Ovary (tissue), 9 donors: Measurements from ENCODE around the gene FILIP1L. TPM values are rescaled to one million over a fixed set of nuclear protein-coding genes. Genes with fewer than 3 reads are reported as not detected.

Source experiments
- DNase-seq, 5 donors: peaks; one replicate each; pipeline ENCODE4 v3.0.0-alpha.2; 2019 to 2020
- H3K27ac ChIP-seq, 2 donors: fragments of 200-600 bp; one replicate each; pipeline versions ENCODE4 v1.5.1 to v1.8.0; 2019 to 2022
- H3K27me3 ChIP-seq: fragments of 200-600 bp; one replicate; pipeline ENCODE4 v1.8.0; 2022
- H3K36me3 ChIP-seq: fragments of 200-600 bp; sonication (generic); one replicate; pipeline ENCODE4 v1.5.1; 2019
- H3K4me1 ChIP-seq: one replicate; pipeline ENCODE4 v1.8.1; 2013; ENCODE audit warnings: mild to moderate bottlenecking, moderate library complexity; ENCODE audit not compliant: insufficient read depth
- H3K4me3 ChIP-seq: fragments of 200-600 bp; sonication (generic); one replicate; pipeline ENCODE4 v1.5.1; 2017
- H3K9me3 ChIP-seq, 2 donors: fragments of 200-600 bp in 1 of 2; sonication (generic) in 1 of 2; one replicate each; pipeline versions ENCODE4 v1.5.1 to v1.8.1; 2013 to 2019; ENCODE audit warnings: mild to moderate bottlenecking in 1 of 2, moderate library complexity in 1 of 2
- CTCF ChIP-seq, 3 donors: fragments of 450-650 bp in 2 of 3; fragments of 200-600 bp in 1 of 3; IDR thresholded peaks; one replicate each; pipeline versions ENCODE4 v1.5.1 to v1.8.0; 2016 to 2022; ENCODE audit warnings: antibody characterized with exemption in 3 of 3, mild to moderate bottlenecking in 1 of 3
- EP300 ChIP-seq: sonication (generic); formaldehyde crosslinking; IDR thresholded peaks from one replicate; pipeline ENCODE4 v1.6.1; 2017; ENCODE audit warnings: antibody characterized with exemption
- POLR2A ChIP-seq: fragments of 450-650 bp; IDR thresholded peaks from one replicate; pipeline ENCODE4 v1.6.1; 2017; ENCODE audit warnings: antibody characterized with exemption, mild to moderate bottlenecking, moderate library complexity
- WGBS, 3 donors: extraction: QIAGEN DNeasy Blood & Tissue Kit in 1 of 3; methylation state at CpG; one replicate each; pipeline versions ENCODE4 v1.1.5 to v1.1.7; 2013 to 2017; 5-methylcytosine and 5-hydroxymethylcytosine counted together
- intact Hi-C, 4 donors: fragments of 100-400 bp; cut with DNase I; formaldehyde crosslinking; loops; one replicate each; pipeline versions ENCODE4 v1.11.0 to v1.15.1; 2022 to 2023
- polyA plus RNA-seq, 2 donors: library from polyadenylated mRNA; stranded (reverse); fragments of 200-250 nt in 1 of 2; fragments of 350-450 nt in 1 of 2; fragmentation: Illumina TruSeq in 1 of 2; extraction: RNeasy Lipid Tissue Mini Kit (QIAGEN cat#74804) in 1 of 2; gene quantifications; one replicate each; pipeline ENCODE4 v1.2.3, GENCODE V29; 2013 to 2014
- total RNA-seq, 7 donors: library from RNA; depleted of rRNA in 2 of 7; stranded (reverse); fragments of >200 nt in 2 of 7; fragmentation: NEBNext Ultra II Directional in 3 of 7; extraction: Animal tissue kit (Norgen Biotek cat#: 25700) in 3 of 7; gene quantifications; one replicate each; pipeline versions ENCODE4 v1.1.0 to v1.2.4, GENCODE V29; 2016 to 2023
- donor health status: DM: no; HTN: no; CAD: no; lungs with moderate emphysema.
- donor health status: DM: no; HTN: no; CAD: no.
- donor health status: Bipolar disorder and iron deficiency.
- donor health status: DM: yes; HTN: yes; CAD: no.
- donor health status: DM: no; HTN: no; CAD: no.
- donor health status: DM: yes; HTN: yes; CAD: no.

The FILIP1L gene
- total and polyA plus RNA-seq, 9 donors = 23.7 to 174 (median 110) TPM

- WGBS, 3 donors = 96 to 100% (median 99%) methylated on average over 1 of the region's 1 CpG
- no peak overlapping the region for H3K4me3 ChIP-seq
- no peaks in the 10 kb centered on the region for H3K36me3 ChIP-seq
- H3K9me3 ChIP-seq = no peaks in the 10 kb centered on the region
- no peak for DNase-seq
- no peak overlapping the region for H3K27ac ChIP-seq
- intact Hi-C loops = no loop called here
- H3K27me3 ChIP-seq = no peaks in the 10 kb centered on the region
- TF ChIP-seq CTCF (IDR thresholded peaks at IDR 0.05) (no peak), EP300 (no peak), POLR2A (no peak)
- H3K4me1 ChIP-seq = peaks cover 2% of the 10 kb centered on the region
Measured at GRCh38 chr3:99900248-99900647, 214.1 kb downstream of the FILIP1L start.

GRCh38 chr3:99899603-99900002 is 214.7 kb downstream of the FILIP1L start:
- Histone ChIP-seq H3K4me3 (no peak overlapping the region), H3K27ac (no peak overlapping the region), H3K27me3 (no peaks in the 10 kb centered on the region), H3K4me1 (peaks cover 2% of the 10 kb centered on the region), H3K9me3 (no peaks in the 10 kb centered on the region), H3K36me3 (no peaks in the 10 kb centered on the region)
- no peak for DNase-seq
- WGBS, 3 donors = 94 to 95% (median 95%) methylated on average over 3 of the region's 3 CpGs
- TF ChIP-seq EP300 = no peak
- TF ChIP-seq POLR2A = no peak
- no peak for TF ChIP-seq CTCF (IDR thresholded peaks at IDR 0.05)
- intact Hi-C loops = no loop called here

GRCh38 chr3:99896482-99896881 is 217.8 kb downstream of the FILIP1L start:
- no peaks in the 10 kb centered on the region for H3K36me3 ChIP-seq
- intact Hi-C loops = no loop called here
- H3K27me3 ChIP-seq = no peaks in the 10 kb centered on the region
- WGBS, 3 donors = 89 to 91% (median 90%) methylated on average over 3 of the region's 3 CpGs
- H3K4me1 ChIP-seq = peaks cover 2% of the 10 kb centered on the region
- TF ChIP-seq POLR2A (no peak), CTCF (IDR thresholded peaks at IDR 0.05) (no peak), EP300 (no peak)
- no peaks in the 10 kb centered on the region for H3K9me3 ChIP-seq
- H3K27ac ChIP-seq = no peak overlapping the region
- no peak for DNase-seq
- H3K4me3 ChIP-seq = no peak overlapping the region

- Histone ChIP-seq H3K27ac (no peak overlapping the region), H3K4me1 (no peaks in the 10 kb centered on the region), H3K36me3 (no peaks in the 10 kb centered on the region), H3K4me3 (no peak overlapping the region), H3K27me3 (no peaks in the 10 kb centered on the region), H3K9me3 (no peaks in the 10 kb centered on the region)
- intact Hi-C loops = no loop called here
- no peak for DNase-seq
- no peak for TF ChIP-seq POLR2A
- no peak for TF ChIP-seq EP300
- WGBS, 3 donors = 71 to 81% (median 77%) methylated on average over 2 of the region's 2 CpGs
Measured at GRCh38 chr3:99895703-99896441, 218.4 kb downstream of the FILIP1L start.

- TF ChIP-seq POLR2A (no peak), EP300 (no peak), CTCF (IDR thresholded peaks at IDR 0.05) (no peak)
- DNase-seq = no peak
- no peak overlapping the region for H3K27ac ChIP-seq
- no peaks in the 10 kb centered on the region for H3K36me3 ChIP-seq
- no peaks in the 10 kb centered on the region for H3K4me1 ChIP-seq
- H3K4me3 ChIP-seq = no peak overlapping the region
- intact Hi-C loops = no loop called here
- WGBS, 3 donors = 90 to 95% (median 95%) methylated on average over 3 of the region's 3 CpGs
- no peaks in the 10 kb centered on the region for H3K27me3 ChIP-seq
- no peaks in the 10 kb centered on the region for H3K9me3 ChIP-seq
Measured at GRCh38 chr3:99895131-99895696, 219.1 kb downstream of the FILIP1L start.
